Measurements from ENCODE around the gene TRAPPC6A. TPM values are rescaled to one million over a fixed set of nuclear protein-coding genes. Genes with fewer than 3 reads are reported as not detected.

The TRAPPC6A gene
- total RNA-seq, 1 experiment from 2014 or later = 59.9 TPM

- H3K9ac ChIP-seq (ENCODE audit: extremely low read depth, insufficient read length, low read length) = no peak overlapping the region
- no peak overlapping the region for H3K27ac ChIP-seq (ENCODE audit: insufficient read length, low read depth, low read length)
- peaks cover 70% of the 10 kb centered on the region for H3K27me3 Mint-ChIP-seq (ENCODE audit: low read depth)
- TF ChIP-seq CTCF (conservative IDR thresholded peaks at IDR 0.05) = no peak
- no peak overlapping the region for H4K91ac ChIP-seq (ENCODE audit: insufficient read length, low read depth, low read length)
- no peaks in the 10 kb centered on the region for H3K79me2 ChIP-seq (ENCODE audit: insufficient read depth, low read length)
- no peaks in the 10 kb centered on the region for H3K23me2 ChIP-seq (ENCODE audit: insufficient read length, low read depth, low read length, poor library complexity, severe bottlenecking)
- no peak overlapping the region for H4K5ac ChIP-seq (ENCODE audit: insufficient read length, low read depth, low read length)
- no peak overlapping the region for H2BK12ac ChIP-seq (ENCODE audit: insufficient read length, low read depth, low read length)
- WGBS (ENCODE audit: extremely low coverage, insufficient read length, low lambda C conversion rate) = no CpG with 5 or more reads among the region's 69 CpGs
- peak overlapping the region; percentile 52 to 76 for H3K4me3 Mint-ChIP-seq
- peak overlapping the region; percentile 12 for H3K18ac ChIP-seq (ENCODE audit: insufficient read length, low read depth, low read length)
- no peak overlapping the region for H2AFZ ChIP-seq (ENCODE audit: low read length)
- peak; percentile 72 for DNase-seq
- H3K36me3 Mint-ChIP-seq (ENCODE audit: insufficient read depth in 1 of 3, low read depth in 3 of 3) = 0 out of 7 replicates have a peak, but pooled peaks cover 0 to 2% (median 0%) of the 10 kb centered on the region in 3 experiments
- no peak overlapping the region for H3K27ac Mint-ChIP-seq
- H3K9me3 Mint-ChIP-seq = no peaks in the 10 kb centered on the region; a peak in 1 of 5 replicates
- no peaks in the 10 kb centered on the region for H3K79me1 ChIP-seq (ENCODE audit: insufficient read depth, low read depth, low read length, poor library complexity, severe bottlenecking)
- H2BK20ac ChIP-seq (ENCODE audit: low read depth, low read length, poor library complexity, severe bottlenecking) = no peak overlapping the region
- peaks cover 7% of the 10 kb centered on the region; the same call in 1 of the 2 replicates for H3K27me3 ChIP-seq (ENCODE audit: insufficient read depth, low read length)
- H2BK15ac ChIP-seq (ENCODE audit: low read depth, low read length) = no peak overlapping the region
- H3K4ac ChIP-seq (ENCODE audit: low read depth, low read length) = no peak overlapping the region
- no peak overlapping the region for H3T11ph ChIP-seq (ENCODE audit: low read length)
- no peak overlapping the region for H2AK5ac ChIP-seq (ENCODE audit: insufficient read length, low read length)
- H3K14ac ChIP-seq (ENCODE audit: insufficient read depth, low read length) = no peak overlapping the region
- H3K4me1 Mint-ChIP-seq = peaks cover 13 to 30% of the 10 kb centered on the region in 2 experiments
- H3K4me2 ChIP-seq (ENCODE audit: insufficient read depth, insufficient read length, low read length) = peak overlapping the region; percentile 27
- no peaks in the 10 kb centered on the region for H3K9me3 ChIP-seq (ENCODE audit: control insufficient read depth, low read depth, low read length)
- H3K23ac ChIP-seq (ENCODE audit: insufficient read length, low read depth, low read length) = no peak overlapping the region
- no peak overlapping the region for H2BK5ac ChIP-seq (ENCODE audit: insufficient read length, low read length)
- H3K4me1 ChIP-seq (ENCODE audit: insufficient read depth, low read length) = no peaks in the 10 kb centered on the region
- H4K20me1 ChIP-seq (ENCODE audit: control insufficient read depth, insufficient read depth, insufficient read length) = no peaks in the 10 kb centered on the region
- no peak overlapping the region for H4K8ac ChIP-seq (replicated peaks; ENCODE audit: insufficient read length, low read depth, low read length)
- no peak overlapping the region for H2BK120ac ChIP-seq (ENCODE audit: low read depth, low read length, poor library complexity, severe bottlenecking)
- no peak overlapping the region for H3K56ac ChIP-seq (ENCODE audit: insufficient read length, low read depth, low read length)
Measured at GRCh38 chr19:45153339-45154063, 24.5 kb downstream of the TRAPPC6A start.

Data from H9 (cell line).